ENCODE results near the gene PITPNM1. TPM values are rescaled to one million over a fixed set of nuclear protein-coding genes. Genes with fewer than 3 reads are reported as not detected.
"Not testable (repeated sequence)": the region's sequence is repeated elsewhere in the genome, so short reads cannot be mapped to it uniquely, and the experiment has no call there.

The PITPNM1 gene
- polyA plus RNA-seq (ENCODE audit: insufficient read depth in 1 of 5, insufficient read length in 5 of 5, low replicate concordance in 1 of 5): 10 to 100 TPM; 16.3 to 33.3 (median 19.5) TPM
- long read RNA-seq, donor 1, partial matches to known transcripts: 0 of 1 reads
- long read RNA-seq, donor 1, other reads (novel, unspliced or antisense): 0 of 1 reads
- long read RNA-seq, donor 2: 0 reads
- long read RNA-seq, donor 3: 0 reads
- long read RNA-seq, donor 4: 0 reads
- long read RNA-seq, donor 5, partial matches to known transcripts: 0 of 1 reads
- long read RNA-seq, donor 5, other reads (novel, unspliced or antisense): 0 of 1 reads
- long read RNA-seq, donor 6: 0 reads
- long read RNA-seq, donor 7: 0 reads
- long read RNA-seq, donor 8: 0 reads

DNA sequence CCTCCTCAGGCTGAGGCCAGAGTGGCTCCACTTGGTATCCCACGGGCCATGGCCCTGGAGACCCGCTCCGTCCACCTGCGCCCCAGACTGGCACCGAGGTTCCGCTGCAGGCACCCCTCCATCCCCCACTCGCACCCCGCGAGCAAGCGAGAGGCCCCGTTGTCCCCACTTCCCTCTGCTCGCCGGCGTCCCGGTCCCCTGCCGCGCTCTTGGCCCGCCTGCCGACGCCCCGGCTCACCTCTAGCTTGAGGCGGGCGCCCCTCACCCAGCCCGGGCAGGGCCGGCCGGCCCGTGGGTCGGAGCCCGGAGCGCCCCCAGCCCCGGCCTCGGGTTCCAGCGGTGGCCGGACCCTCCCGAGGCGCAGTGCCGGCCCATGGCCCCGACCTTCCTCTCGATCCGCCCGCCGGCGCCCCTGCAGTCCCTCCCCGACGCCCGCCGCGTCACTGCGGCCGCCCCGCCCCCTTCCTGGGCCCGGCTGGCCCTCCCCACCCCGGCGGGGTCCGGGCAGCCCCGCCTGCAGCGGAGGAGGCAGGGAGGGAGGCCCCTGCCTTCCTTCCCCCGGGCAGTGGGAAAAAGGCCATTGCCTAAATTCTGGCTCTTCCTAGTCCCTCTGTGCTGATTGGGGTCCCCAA lies at the start of gene PITPNM1:
Gene PITPNM1, minus strand, starts transcription at position 414 of the 632 bp plus-strand sequence. CDS start 1,183 bp downstream, outside the sequence.
- DNase-seq: peak; percentile 45 to 66

DNA sequence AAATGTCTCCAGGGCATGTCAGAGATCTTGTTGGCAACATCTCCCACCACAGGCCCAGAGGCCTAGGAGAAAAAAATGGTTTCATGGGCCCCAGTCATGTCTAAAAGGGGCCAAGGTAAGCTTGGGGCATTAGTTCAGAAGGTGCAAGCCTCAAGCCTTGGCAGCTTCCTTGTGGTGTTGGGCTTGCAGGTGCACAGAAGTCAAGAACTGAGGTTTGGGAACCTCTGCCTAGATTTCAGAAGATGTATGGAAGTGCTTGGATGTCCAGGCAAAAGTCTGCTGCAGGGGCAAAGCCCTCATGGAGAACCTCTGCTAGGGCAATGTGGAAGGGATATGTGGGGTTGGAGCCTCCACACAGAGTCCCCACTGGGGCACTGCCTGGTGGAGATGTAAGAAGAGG lies 46.5 kb upstream of the PITPNM1 start:
- not testable (repeated sequence) for DNase-seq

DNA sequence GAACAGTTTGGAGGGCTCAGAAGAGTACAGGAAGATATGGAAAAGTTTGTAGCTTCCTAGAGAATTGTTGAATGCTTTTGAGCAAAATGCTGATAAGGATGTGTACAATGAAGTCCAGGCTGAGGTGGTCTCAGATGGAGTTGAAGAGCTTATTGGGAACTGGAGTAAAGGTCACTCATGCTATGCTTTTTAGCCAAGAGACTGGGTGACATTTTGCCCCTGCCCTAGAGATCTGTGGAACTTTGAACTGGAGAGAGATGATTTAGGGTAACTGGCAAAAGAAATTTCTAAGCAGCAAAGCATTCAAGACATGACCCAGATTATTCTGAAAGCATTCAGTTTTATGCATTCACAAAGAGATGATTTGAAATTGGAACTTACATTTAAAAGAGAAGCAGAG lies 46.0 kb upstream of the PITPNM1 start:
- no peak for DNase-seq

DNA sequence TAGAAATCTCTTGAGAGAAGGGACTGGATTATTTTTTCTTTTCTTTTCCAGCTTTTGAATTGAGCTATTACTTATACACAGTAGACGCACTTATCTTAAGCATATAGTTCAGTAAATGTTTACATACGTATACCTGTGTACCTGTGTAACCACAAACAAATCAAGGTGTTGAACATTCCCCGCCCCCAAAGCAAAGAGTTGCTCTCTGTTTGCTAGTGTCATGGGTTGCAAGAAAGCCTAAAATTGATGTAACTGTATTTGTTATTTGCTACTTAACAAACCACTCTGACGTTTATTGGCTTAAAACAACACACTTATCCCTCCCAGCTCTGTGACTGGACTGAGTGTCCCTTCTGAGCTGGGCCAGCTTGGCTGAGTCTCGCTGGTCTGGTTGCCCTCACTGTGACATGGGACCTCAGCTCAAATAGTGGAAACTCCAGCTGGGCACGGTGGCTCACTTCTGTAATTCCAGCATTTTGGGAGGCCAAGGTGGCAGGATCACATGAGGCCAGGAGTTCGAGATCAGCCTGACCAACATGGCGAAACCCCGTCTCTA lies 43.5 kb upstream of the PITPNM1 start:
- no peak for DNase-seq

DNA sequence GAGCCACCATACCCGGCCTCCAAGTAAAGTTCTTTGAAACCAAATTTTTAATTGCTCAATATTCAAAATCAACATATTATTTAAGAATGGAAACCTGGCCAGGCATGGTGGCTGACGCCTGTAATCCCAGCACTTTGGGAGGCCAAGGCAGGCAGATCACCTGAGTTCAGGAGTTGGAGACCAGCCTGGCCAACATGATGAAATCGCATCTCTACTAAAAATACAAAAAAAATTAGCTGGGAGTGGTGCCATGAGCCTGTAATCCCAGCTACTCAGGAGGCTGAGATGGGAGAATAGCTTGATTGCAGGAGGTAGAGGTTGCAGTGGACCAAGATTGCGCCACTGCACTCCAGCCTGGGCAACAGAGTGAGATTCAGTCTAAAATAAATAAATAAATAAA lies 42.9 kb upstream of the PITPNM1 start:
- not testable (repeated sequence) for DNase-seq

DNA sequence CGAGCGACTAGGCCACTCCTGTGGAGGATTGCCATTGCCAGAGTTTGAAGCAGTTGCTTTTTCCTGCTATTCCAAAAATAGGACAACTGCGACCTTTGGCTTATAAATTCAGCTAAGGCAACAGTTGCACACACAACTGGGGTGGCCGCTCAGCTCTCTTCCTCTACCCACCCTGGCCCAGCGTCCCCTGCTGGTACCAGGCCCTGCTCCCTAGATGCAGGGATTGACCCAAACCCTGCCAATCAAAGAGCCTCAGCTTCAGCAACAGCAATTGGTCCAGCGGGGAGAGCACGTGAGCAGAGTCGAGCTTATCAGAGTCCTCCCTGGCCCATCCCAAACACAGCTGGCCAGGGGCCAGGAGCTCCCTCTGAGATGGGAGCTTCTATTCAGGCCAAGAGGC lies 40.1 kb upstream of the PITPNM1 start:
- peak; percentile 19 to 50 for DNase-seq

DNA sequence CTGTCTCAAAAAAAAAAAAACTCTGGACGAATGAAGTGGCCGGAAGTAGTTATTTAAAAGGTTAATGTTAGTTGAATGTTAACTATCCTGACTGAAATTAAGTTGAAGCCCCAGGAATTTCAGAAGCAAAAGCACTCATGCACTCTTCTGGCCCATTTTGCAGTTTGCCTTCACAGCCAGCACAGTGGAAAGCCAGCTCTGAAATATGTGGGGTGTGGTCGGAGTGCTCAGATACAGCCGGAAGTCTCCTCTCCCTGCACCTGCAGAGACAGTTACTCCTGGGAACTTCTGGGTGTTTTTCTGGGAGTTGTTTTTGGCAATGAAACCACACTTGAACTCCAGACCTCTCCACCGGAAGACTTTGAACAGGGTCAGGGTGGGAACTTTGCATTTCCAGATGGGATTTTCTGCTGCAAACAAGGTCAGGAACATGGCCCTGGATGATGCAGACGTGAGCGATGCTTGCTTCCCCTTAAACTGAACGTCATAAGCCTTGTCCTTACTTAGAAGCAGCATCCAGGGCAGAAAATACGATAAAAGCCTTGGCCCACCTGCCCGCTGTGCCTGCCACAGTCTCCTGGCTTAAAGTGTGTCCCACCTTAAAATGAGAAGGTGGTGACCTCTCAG lies 39.6 kb upstream of the PITPNM1 start:
- DNase-seq: no peak

DNA sequence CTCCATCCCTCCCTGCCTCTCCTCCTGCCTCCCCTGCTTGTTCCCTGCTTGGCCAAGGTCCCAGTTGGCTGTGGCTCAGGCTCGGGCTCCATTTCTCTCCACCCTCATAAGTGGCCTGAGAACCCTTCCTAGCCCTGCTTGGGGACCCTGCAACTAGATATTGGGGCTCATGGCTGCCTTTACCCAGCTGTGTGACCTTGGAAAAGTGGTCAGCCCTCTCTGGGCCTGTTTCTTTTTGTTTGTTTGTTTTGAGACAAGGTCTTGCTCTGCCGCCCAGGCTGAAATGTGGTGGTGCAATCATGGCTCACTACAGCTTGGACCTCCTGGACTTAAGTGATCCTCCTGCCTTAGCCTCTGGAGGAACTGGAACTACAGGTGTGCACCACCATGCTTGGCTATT lies 38.4 kb upstream of the PITPNM1 start:
- DNase-seq: no peak

DNA sequence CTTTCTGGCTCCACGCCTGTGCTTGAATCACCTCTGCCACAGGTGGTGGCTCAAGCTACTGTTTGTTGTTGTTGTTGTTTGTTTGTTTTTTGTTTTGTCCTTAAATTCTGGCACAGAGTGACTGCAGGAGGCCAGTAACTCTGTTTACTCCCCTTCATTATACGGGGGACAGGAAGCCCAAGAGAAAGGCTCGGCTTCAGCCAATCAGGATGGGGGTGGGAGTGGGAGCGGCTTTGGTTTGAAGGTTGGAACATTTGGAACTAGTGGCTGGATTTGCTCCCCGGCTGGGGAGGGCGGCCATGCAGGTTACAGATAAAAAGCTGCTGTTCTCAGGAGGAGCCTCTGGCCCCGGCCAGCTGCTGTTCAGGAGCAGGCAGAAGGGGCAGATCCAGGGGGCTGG lies 37.8 kb upstream of the PITPNM1 start:
- DNase-seq: no peak

DNA sequence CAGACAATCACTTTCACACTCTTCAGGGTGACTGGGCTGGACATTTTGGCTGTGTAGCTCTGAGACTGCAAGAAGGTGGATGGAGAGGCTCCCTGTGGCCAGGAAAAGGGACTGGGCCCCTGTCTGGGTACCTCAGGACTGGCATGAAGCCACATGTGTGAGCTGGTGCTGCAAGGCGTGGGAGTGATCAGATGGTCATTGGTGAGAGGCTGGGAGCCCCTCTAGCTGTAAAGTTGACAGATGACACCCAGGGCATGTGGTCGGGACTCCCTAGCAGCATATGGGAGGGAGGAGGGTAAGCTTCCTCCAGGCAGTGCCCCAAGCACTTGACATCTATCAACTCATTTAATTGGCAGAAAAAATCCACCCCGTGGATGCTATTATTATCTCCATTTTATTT lies 37.0 kb upstream of the PITPNM1 start:
- no peak for DNase-seq

DNA sequence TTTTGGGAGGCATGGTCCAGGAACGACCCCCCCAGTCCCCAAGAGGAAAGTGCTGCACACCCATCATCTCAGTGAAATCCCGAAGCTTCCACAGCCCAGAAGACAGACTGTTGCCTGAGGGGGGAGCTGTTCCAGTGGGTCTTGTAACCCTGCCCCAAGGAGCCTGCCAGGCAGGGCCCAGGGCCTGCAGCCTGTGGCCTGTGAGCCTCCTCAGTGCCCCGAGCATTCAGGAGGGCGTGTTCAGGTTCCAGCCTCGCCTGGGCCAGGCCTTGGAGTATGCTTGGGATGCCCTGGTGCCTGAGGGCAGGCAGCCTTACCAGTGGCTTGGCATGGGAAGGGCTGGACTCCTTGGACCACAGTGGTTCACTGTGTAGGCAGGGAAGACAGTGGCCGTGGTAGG lies 36.0 kb upstream of the PITPNM1 start:
- no peak for DNase-seq

DNA sequence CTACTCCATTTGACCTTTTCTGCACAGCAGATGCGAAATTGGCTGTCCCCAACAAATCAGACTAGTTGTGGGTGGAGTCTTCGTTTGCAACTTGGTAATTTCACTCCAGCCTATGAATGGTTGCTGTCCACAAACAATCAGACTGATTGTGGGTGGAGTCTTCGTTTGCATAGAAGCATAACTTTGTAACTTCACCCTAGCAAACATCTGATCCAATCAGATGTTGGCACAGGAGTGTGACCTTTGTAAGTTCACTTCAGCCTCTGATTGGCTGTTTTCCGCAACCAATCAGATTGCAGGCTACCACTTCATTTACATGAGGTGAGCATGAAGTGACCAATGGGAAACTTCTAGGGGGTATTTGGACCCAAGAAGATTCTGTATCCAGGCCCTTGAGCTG lies 34.4 kb upstream of the PITPNM1 start:
- DNase-seq: no peak

DNA sequence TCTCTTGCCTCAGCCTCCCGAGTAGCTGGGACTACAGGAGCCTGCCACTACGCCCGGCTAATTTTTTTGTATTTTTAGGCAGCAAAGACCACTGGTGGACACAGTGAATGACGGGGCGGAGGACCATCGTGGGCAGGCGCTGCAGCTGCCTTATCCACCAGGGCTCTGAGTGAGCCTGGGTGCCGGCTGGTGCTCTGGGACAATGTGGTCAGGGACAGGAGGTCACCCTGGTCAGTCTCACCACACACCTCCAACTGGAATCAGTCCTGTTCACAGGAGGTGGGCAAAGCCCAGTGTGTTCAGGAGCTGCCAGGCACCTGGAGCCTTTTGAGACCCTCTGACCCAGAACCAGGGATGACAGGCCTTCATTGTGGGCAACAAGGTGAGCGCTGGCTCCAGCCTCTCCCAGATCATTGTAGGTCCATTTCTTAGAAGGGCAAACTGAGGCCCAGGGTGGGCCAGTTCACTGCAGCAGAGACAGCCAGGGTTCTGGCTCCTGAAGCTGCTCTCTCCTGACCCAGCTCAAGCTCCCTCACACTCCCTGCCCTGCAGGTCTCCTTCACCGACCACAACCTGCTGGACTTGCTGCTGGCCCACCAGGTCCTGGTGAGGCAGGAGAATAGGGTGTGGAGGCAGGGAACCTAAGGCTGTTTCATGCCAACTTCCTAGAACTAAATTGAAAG lies 33.8 kb upstream of the PITPNM1 start:
- DNase-seq: no peak

DNA sequence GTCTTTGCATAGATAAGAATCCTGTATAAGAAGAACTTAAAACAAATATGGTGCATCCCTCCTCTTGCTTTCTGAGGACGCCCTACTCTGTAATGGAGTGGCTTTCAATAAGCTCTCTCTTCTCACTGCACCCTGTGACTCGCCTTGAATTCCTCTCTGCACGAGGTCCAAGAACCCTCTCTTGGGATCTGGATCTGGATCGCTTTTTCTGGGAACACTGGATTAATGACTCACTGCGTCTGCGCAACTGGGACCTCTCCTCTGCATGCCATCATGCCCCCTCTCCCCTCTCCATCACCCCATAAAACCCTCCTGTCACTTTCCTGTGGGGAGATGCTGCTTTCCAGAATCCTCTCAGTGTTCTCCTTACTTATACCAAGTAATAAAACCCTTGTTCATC lies 33.1 kb upstream of the PITPNM1 start:
- DNase-seq: no peak

DNA sequence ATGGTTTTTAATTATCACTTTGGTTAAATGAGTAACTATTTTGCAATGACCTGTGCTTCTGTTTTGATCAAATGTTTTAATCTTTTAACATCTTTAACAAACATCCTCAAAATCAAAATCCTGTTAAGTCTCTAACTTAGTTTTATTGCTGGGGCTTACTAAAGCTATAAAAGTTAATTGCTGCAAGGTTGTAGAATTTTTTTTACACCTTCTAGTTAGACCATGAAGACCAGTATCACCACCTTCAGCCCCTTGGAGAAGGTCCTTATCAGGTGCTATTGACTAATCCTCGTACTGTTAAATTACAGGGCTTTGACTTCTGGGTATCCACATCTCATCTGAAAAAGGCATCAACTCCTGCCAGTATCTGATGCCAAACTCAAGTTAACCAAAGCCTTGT lies 30.4 kb upstream of the PITPNM1 start:
- DNase-seq: no peak

DNA sequence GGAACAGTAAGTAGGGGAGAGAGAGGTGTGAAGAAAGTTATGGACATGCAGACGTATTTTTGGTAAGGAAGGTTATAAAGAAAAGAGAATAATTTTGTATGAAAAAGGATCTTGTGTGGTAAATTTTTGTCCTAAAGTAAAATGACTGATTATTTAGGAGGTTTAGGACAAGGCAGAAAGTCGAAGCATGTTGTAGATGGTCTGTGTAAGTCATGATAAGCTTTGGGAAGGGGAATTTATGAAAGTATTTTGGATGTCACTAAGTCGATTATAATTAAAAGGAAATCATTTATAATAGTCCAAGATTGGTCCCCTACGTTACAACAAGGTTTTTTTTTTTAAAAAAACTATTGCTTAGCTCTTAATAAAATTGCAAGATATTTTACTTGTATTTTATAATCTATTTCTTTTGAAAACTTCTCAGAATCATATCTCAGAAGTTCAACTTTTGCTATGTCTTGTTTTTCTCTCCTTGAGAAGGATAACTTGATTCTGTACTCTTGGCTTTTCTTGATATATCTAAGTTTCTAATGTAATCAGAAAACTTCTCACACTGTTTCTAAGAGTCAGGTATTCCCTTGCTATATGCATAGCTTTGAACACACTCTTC lies 29.0 kb upstream of the PITPNM1 start:
- no peak for DNase-seq

DNA sequence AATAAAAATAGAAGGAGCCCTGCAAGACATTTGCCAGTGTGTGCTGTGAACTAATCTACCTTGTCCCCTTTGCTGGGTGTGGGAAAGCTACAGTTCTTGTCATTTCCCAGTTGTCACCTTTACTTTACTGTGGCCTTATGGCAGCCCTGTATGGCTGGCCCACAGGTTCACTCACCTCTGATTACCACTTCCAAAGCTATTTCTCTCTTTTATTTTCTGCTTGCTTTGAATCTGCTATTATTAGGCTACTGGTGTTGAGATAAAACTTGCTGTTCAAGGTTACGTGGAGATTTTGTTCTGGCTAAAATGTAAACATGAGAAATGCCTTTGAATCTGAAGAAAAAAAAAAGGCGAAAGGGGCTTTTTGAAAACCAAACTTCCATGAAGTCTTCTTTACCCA lies 27.7 kb upstream of the PITPNM1 start:
- DNase-seq: no peak

DNA sequence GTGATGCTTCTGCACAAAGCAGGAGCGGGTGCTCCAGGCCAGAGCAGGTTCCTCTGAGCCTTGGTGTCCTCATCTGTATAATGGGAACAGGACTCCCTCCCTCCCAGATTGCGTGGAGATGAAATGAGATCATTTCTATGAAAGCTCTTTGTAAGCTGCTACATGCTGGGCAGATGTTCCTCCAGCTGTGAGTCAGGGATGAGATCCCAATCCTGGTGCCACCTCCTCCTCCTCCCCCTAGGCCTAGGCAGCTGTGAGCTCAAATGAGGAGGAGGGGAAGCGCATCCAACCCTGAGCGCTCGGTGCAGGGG lies 25.1 kb upstream of the PITPNM1 start:
- DNase-seq: no peak

DNA sequence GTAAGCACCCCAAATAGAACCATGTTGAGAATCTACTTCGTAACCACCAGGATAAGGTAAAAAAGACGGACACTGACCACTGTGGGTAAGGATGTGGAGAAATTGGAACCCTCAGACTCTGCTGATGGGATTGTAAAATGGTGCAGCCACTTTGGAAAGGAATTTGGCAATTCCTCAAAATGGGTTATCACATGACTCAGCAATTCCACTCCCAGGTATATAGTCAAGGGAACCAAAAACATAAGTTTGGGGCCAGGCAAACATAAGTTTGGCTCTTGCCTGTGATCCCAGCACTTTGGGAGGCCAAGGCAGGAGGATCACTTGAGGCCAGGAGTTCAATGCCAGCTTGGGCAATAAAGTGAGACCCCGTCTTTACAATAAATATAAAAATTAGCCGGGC lies 23.2 kb upstream of the PITPNM1 start:
- no peak for DNase-seq

DNA sequence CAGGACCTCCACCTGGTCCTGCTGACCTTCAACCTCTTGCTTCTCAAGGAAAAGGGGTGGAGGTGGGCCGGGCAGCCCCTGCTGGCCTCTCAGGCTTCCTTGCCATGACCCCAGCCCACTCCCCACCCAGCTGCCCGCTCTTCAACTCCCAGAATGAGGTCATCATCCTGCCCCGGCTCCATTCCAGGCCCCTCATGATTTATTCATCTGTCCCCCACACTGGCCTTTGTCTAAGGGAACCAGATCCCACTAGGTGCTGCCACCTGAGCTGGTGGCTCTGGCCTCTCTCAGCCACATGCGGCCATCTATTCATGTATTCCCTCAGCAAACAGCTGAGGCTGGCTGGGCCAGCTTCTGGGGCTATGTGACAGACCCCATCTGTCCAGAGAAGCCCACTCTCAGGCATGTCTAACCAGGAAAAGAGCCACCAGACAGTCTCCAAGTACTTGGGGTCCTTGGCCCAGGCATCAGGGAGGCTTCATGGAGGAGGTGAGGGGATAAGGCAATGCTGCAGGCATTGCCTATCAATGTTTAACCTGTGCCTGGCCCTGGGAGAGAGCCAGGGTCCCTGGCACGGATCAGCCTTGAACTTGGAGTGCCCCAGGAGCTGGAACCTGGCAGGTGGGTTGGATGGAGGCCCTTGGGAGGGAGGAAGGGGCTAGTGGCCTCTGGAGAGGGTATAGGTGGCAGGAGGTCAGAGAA lies 20.3 kb upstream of the PITPNM1 start:
- DNase-seq: no peak

DNA sequence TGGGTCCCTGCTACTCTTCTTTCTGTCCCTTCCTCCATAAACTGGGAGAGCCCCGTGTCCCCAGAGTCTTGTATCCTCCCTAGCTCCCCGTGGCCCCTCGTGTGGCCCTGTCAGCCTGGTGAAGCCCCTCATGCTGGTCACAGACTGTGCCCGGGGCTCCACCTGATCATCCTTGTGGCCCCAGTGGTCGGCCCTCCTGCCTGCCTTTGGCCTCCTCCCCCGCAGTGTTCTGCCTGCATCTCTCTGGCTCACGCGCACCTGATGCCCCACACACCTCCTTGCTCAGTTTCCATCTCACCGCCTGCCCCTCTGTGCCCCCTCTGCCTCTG lies 19.3 kb upstream of the PITPNM1 start:
- no peak for DNase-seq

All from right lung (tissue), 10 donors.